T-helper 17 cell (primary cell): ENCODE data around the gene CASP6. TPM values are rescaled to one million over a fixed set of nuclear protein-coding genes. Genes with fewer than 3 reads are reported as not detected.
A peak's percentile ranks its signal among the peaks of the same experiment; 100 is the strongest.
"Not testable (repeated sequence)": the region's sequence is repeated elsewhere in the genome, so short reads cannot be mapped to it uniquely, and the experiment has no call there.

Source experiments
- ATAC-seq: fragments of 150-1000 bp; cut with Tn5 transposase; 2 replicates; pipeline ENCODE4 v1.10.0; 2021; ENCODE audit warnings: mild to moderate bottlenecking, moderate library complexity
- DNase-seq, 3 donors: peaks; one replicate each; pipeline versions ENCODE4 v3.0.0 to v3.0.0-alpha.2; 2020 to 2021
- H3K9me3 ChIP-seq: one replicate; pipeline ENCODE4 v1.7.0; 2013; ENCODE audit warnings: low read length, mild to moderate bottlenecking; ENCODE audit not compliant: control insufficient read depth, poor library complexity, severe bottlenecking
- H3K27ac Mint-ChIP-seq: one replicate; pipeline ENCODE4 v1.8.0; 2022; ENCODE audit warnings: mild to moderate bottlenecking, moderate library complexity, mixed read lengths
- H3K27me3 Mint-ChIP-seq: one replicate; pipeline ENCODE4 v1.8.0; 2022; ENCODE audit warnings: mixed read lengths
- H3K36me3 Mint-ChIP-seq: one replicate; pipeline ENCODE4 v1.8.0; 2022; ENCODE audit warnings: low read depth, mixed read lengths
- H3K4me1 Mint-ChIP-seq: one replicate; pipeline ENCODE4 v1.8.0; 2022; ENCODE audit warnings: mild to moderate bottlenecking, mixed read lengths
- H3K4me3 Mint-ChIP-seq: one replicate; pipeline ENCODE4 v1.8.0; 2022; ENCODE audit warnings: mild to moderate bottlenecking, moderate library complexity, mixed read lengths
- total RNA-seq, 4 donors: library from RNA in 2 of 4; stranded (reverse) in 2 of 4; gene quantifications; one replicate each; pipeline ENCODE4 v1.2.3 and lab custom pipeline; 2022 to 2026

The CASP6 gene
- total RNA-seq, 2 donors from 2014 or later = 16.8 to 17.1 TPM

- DNase-seq = no peak
- peak overlapping the region; percentile 96 for H3K27ac Mint-ChIP-seq
- ATAC-seq = no peak
- H3K9me3 ChIP-seq = no peaks in the 10 kb centered on the region
- peaks cover 34% of the 10 kb centered on the region for H3K4me1 Mint-ChIP-seq
- peaks cover 2% of the 10 kb centered on the region for H3K36me3 Mint-ChIP-seq
- H3K4me3 Mint-ChIP-seq = peak overlapping the region; percentile 96
- H3K27me3 Mint-ChIP-seq = no peaks in the 10 kb centered on the region
Measured at GRCh38 chr4:109703664-109704361, 568 bp upstream of the CASP6 start.

- no peaks in the 10 kb centered on the region for H3K9me3 ChIP-seq
- no peak for ATAC-seq
- Mint-ChIP-seq H3K27ac (peak overlapping the region; percentile 96), H3K4me3 (peak overlapping the region; percentile 96), H3K36me3 (peaks cover 8% of the 10 kb centered on the region), H3K27me3 (no peaks in the 10 kb centered on the region), H3K4me1 (peaks cover 46% of the 10 kb centered on the region)
- no peak for DNase-seq
Measured at GRCh38 chr4:109701566-109702410, 1.5 kb downstream of the CASP6 start.

DNA sequence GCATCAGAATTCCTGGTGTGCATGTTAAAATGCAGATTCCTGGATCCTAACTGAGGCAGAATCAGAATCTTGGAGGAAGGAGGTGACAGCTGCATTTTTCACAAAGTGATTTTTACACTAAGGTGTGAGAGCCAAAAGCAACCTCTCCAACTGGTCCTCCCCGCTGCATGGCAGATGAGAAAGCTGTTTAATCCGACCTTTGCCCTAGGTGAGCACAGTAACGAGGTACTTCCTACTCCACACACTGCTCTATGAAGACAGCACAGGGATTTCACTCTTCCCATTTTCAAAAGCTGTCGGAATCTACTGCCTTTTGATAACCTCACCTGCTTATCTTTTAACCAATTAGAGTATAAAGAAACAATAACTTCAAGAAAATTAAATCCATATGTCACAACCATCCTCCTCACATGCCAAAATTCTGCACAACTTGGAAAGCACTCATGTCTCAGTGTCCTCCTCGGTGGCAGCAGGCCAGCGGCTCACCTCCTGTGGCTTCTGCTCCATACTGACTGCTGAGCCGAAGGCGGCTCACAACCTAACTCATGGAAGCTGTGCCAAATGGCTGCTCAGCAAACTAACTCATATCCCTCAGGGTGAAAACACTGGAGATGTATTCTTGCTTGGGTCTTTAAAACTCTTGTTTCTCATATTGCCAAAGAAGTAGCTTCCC is 3.6 kb downstream of the CASP6 start:
- no peak for ATAC-seq
- Mint-ChIP-seq H3K27me3 (no peaks in the 10 kb centered on the region), H3K4me1 (peaks cover 45% of the 10 kb centered on the region), H3K4me3 (no peak overlapping the region), H3K36me3 (peaks cover 6% of the 10 kb centered on the region), H3K27ac (peak overlapping the region; percentile 79)
- no peak for DNase-seq
- no peaks in the 10 kb centered on the region for H3K9me3 ChIP-seq

DNA sequence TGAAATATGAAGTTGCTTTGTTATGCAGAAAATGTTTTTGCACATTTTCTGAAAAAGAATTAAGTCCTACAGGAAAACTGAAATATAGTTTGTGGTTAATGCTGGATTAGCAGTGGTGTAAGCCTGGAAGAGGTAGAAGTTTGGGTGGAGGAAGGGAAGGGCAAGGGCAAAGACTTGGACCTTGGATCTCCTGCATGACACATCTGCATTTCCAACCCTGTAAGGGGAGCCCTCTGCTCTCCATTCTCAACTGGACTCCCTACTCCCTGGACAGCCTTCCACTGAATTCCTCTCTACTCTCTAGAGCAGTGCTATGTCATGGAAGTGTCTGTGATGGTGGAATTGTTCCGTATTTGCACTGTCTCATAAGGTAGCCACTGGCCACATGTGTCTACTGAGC is 4.6 kb downstream of the CASP6 start:
- DNase-seq = no peak
- H3K9me3 ChIP-seq = no peaks in the 10 kb centered on the region
- no peak for ATAC-seq
- Mint-ChIP-seq H3K27me3 (no peaks in the 10 kb centered on the region), H3K4me1 (peaks cover 45% of the 10 kb centered on the region), H3K36me3 (peaks cover 6% of the 10 kb centered on the region), H3K27ac (peak overlapping the region; percentile 79), H3K4me3 (no peak overlapping the region)

- peaks cover 9% of the 10 kb centered on the region for H3K36me3 Mint-ChIP-seq
- H3K27ac Mint-ChIP-seq = peak overlapping the region; percentile 82
- peaks cover 29% of the 10 kb centered on the region for H3K4me1 Mint-ChIP-seq
- DNase-seq (no peak), ATAC-seq (no peak)
- H3K9me3 ChIP-seq = no peaks in the 10 kb centered on the region
- H3K4me3 Mint-ChIP-seq = peak overlapping the region; percentile 74
- H3K27me3 Mint-ChIP-seq = no peaks in the 10 kb centered on the region
Measured at GRCh38 chr4:109691411-109691920, 11.8 kb downstream of the CASP6 start.

DNA sequence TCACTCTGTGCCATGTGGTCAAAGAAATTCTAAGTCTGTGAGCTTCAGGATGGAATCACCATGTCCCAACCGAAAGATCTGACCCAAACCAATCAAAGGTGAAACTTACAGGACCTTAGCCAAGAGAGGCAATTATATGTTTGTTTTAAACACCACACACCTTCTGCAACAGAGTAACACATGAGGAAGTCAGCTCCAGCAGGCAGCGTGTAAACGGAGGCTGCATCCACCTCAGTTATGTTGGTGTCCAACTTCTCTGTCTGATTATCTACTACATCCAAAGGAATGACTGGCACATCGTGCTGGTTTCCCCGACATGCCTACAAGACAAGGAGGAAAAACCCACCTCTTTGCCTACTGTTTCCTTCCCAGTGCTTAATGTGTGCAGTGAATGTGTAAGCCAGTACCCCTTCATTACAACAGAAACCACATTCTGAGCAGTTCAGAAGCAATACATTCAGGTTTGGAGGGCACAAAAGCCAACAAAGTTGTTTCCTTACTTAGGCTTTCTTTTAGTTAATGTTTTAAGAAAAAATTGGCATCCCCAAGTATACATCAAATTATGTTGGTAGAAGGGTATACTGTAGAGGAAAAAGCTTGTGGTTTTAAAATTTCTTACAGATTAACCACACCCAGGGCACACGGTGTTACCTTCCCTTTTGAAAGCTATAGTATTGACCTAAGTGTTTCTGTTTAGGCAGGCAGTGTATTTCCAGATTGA is 12.4 kb downstream of the CASP6 start:
- ATAC-seq = peak; percentile 90
- Mint-ChIP-seq H3K4me3 (peak overlapping the region; percentile 74), H3K4me1 (peaks cover 29% of the 10 kb centered on the region), H3K36me3 (peaks cover 9% of the 10 kb centered on the region), H3K27ac (peak overlapping the region; percentile 82), H3K27me3 (no peaks in the 10 kb centered on the region)
- H3K9me3 ChIP-seq = no peaks in the 10 kb centered on the region
- DNase-seq = no peak

DNA sequence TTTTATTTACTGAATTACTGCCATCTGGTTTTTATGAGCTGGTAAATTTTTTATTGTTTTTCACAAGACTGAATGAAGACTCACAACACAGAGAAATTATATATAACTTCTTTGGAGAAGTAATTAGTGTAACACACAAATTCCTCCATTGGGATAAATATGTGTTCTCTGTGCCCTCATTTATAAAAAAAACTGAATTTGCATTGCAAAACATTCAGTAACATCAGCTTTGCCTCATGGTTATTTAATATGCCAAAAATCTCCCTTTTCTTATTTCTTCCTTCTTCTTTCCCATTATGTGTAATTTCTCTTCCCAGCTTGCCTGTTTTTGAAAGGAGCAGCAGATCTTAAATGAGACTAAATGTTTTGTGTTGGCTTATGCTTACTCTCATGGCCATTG is 18.5 kb downstream of the CASP6 start:
- Mint-ChIP-seq H3K4me3 (no peak overlapping the region), H3K27ac (peak overlapping the region; percentile 57), H3K27me3 (no peaks in the 10 kb centered on the region), H3K4me1 (peaks cover 21% of the 10 kb centered on the region), H3K36me3 (peaks cover 7% of the 10 kb centered on the region)
- DNase-seq (no peak), ATAC-seq (no peak)
- no peaks in the 10 kb centered on the region for H3K9me3 ChIP-seq

- H3K4me3 Mint-ChIP-seq = no peak overlapping the region
- ATAC-seq (no peak), DNase-seq (no peak)
- H3K4me1 Mint-ChIP-seq = peaks cover 21% of the 10 kb centered on the region
- no peaks in the 10 kb centered on the region for H3K9me3 ChIP-seq
- H3K27ac Mint-ChIP-seq = peak overlapping the region; percentile 57
- H3K36me3 Mint-ChIP-seq = peaks cover 7% of the 10 kb centered on the region
- H3K27me3 Mint-ChIP-seq = no peaks in the 10 kb centered on the region
Measured at GRCh38 chr4:109683621-109684253, 19.5 kb downstream of the CASP6 start.

- no peaks in the 10 kb centered on the region for H3K9me3 ChIP-seq
- H3K36me3 Mint-ChIP-seq = peaks cover 7% of the 10 kb centered on the region
- ATAC-seq (no peak), DNase-seq (no peak)
- H3K4me1 Mint-ChIP-seq = peaks cover 21% of the 10 kb centered on the region
- peak overlapping the region; percentile 57 for H3K27ac Mint-ChIP-seq
- H3K27me3 Mint-ChIP-seq = no peaks in the 10 kb centered on the region
- H3K4me3 Mint-ChIP-seq = no peak overlapping the region
Measured at GRCh38 chr4:109682875-109683274, 20.4 kb downstream of the CASP6 start.

- H3K27ac Mint-ChIP-seq, H3K36me3 Mint-ChIP-seq, H3K9me3 ChIP-seq, DNase-seq, ATAC-seq, H3K27me3 Mint-ChIP-seq: not testable (repeated sequence)
- Mint-ChIP-seq H3K4me3 (peak overlapping the region; percentile 52), H3K4me1 (peaks cover 16% of the 10 kb centered on the region)
Measured at GRCh38 chr4:109678925-109679324, 24.3 kb downstream of the CASP6 start.

- not testable (repeated sequence) for H3K27me3 Mint-ChIP-seq, DNase-seq, H3K4me3 Mint-ChIP-seq, H3K9me3 ChIP-seq, H3K36me3 Mint-ChIP-seq, ATAC-seq, H3K27ac Mint-ChIP-seq
- peaks cover 16% of the 10 kb centered on the region for H3K4me1 Mint-ChIP-seq
Measured at GRCh38 chr4:109678472-109678871, 24.8 kb downstream of the CASP6 start.

GRCh38 chr4:109676886-109677285 is 26.4 kb downstream of the CASP6 start:
- DNase-seq (no peak), ATAC-seq (no peak)
- H3K27me3 Mint-ChIP-seq = no peaks in the 10 kb centered on the region
- H3K9me3 ChIP-seq = no peaks in the 10 kb centered on the region
- no peak overlapping the region for H3K4me3 Mint-ChIP-seq
- H3K4me1 Mint-ChIP-seq = peaks cover 12% of the 10 kb centered on the region
- peaks cover 6% of the 10 kb centered on the region for H3K36me3 Mint-ChIP-seq
- H3K27ac Mint-ChIP-seq = no peak overlapping the region
